ENCODE results near the gene DNAJC8.

DNAJC8 gene

DNA sequence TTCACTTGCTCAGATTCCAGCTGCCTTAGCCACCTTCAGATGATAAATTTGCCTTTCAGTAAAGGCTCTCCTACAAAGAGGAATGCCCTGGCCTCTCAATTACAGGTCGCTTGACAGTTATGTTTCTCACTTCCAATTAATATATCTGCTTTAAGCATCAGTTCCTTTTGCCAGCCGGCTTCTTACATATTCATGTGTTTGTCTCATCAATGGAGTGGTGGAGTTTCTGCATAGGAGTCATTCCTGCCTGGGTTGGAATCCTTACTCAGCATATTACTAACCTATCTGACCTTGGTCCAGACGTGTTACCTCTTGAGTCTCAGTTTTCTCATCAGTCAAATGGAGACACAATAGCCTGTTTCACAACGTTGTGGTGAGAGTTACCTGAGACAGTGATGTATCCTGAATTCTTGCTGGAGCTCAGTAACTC lies 17.1 kb upstream of the DNAJC8 start:
- no peak for DNase-seq (ENCODE audit: low read depth in 2 of 2)

GRCh38 chr1:28249013-28249865 lies 16.4 kb upstream of the DNAJC8 start:
- no peak for DNase-seq (ENCODE audit: low read depth in 2 of 2)

- DNase-seq (ENCODE audit: low read depth in 2 of 2): peak; percentile 63 to 76
Measured at GRCh38 chr1:28248273-28249012, 15.6 kb upstream of the DNAJC8 start.

- no peak for DNase-seq (ENCODE audit: low read depth in 2 of 2)
Measured at GRCh38 chr1:28247612-28248272, 14.9 kb upstream of the DNAJC8 start.

DNA sequence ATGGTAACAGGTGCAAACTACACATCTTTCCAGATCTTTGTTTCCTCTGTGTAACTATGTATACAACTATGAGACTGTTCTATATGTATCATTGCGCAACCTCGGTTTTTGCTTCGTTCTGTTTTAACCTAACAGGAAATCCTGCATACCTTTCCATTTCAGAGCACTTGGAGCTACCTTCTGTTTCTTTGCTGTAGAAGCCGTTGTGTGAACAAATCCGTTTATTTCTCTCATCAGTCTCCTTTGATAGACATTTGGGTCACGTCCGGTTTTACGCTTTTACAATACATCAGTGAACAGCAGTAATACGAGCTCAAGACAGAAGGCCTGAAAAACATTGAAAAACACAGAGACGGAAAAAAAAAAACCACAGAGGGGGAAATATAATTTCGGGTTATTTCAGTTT lies 13.6 kb upstream of the DNAJC8 start:
- DNase-seq (ENCODE audit: low read depth in 2 of 2): no peak

DNA sequence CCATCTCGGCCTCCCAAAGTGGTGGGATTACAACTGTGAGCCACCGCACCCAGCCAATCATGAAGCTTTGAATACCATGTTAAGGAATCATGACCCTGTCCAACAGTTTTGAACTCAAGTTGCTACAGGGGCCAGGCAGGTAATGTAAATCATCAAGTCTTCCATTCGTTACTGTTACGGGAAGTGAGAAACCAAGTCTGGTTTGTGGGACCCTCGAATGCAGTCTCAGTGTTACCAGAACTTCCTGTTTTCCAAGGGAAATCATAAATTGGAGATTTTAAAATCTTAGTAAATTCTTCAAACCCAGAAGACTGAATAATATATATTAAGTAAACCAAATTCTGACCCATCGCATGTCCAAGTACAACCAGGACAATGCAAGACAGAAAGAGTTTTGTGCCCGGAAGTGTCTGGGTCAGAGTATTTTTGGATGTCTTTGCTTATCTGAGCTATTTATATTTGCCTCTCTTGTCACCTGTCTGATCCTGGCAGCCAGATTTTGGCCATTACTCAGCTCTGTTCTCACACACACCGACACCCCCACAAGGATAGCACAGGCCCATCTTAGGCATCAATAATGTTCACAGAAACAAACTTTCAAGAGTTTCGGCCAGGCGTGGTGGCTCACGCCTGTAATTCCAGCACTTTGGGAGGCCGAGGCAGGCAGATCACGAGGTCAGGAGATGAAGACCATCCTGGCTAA lies 11.9 kb upstream of the DNAJC8 start:
- DNase-seq (ENCODE audit: low read depth in 2 of 2): no peak

DNA sequence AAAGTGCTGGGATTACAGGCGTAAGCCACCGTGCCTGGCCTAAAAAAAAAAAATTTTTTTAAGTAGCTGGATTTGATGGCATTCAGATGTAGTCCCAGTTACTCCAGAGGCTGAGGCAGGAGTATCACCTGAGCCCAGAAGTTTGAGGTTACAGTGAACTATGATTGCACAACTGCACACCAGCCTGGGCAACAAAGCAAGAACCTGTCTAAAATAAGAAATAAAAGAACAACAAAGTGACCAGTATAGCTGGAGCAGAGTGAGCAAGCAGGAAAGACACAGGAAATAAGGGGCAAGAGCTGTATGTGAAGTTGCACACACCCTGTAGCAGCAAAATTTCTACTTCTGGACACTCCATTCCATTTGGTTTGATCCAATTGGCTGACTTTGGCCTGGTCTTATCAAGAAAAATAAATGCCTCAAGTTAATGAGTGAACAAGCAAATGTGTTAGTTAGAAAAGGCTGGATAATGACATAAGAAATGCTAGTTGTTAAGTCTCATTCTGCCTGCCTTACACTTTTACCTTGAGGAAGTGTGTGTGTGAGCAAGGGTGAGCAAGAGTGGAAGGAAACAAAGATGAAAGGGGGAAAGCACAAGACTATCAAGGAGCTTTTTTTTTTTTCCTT lies 11.0 kb upstream of the DNAJC8 start:
- DNase-seq (ENCODE audit: low read depth in 2 of 2): no peak

DNA sequence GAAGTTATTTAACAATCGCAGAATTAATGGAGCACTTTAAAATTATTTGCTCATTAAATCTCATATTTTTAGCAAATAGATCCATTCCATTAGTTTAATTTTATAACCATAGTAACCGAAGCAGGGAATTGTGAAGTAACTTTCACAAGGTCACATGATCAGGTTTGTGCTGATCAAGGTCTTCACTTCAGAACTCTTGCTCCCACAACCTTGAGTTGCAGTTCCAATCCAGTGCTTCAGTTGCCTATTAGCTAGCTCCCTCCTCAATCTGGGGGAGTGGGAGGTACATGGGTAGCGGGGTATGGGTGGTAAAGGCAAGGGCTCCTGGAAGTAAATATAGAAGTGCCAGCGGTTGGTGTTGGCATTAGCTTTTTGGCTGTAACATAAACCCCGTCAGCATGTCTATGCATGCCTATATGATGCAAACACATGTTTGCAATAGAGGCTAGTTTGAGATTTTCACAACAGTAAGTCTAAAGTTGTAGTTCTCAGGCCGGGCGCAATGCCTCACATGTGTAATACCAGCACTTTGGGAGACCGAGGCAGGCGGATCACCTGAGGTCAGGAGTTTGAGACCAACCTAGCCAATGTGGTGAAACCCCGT lies 8.9 kb upstream of the DNAJC8 start:
- no peak for DNase-seq (ENCODE audit: low read depth in 2 of 2)

DNA sequence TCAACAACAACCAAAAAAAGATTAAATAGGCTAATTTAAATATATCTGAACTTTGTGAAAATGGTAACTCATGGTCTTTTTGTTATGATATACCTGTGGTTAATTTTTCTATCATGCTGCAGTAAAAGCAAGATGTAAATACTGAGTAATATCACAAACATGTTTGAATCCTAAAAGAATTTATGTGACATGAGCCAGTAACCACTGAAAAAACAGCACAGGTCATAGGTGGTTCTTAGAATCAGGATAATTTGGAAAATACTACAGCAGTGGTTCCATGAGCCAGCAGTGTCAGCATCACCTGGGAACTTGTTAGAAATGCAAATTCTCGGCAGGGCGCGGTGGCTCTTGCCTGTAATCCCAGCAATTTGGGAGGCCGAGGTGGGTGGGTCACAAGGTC lies 7.2 kb upstream of the DNAJC8 start:
- no peak for DNase-seq (ENCODE audit: low read depth in 2 of 2)

DNA sequence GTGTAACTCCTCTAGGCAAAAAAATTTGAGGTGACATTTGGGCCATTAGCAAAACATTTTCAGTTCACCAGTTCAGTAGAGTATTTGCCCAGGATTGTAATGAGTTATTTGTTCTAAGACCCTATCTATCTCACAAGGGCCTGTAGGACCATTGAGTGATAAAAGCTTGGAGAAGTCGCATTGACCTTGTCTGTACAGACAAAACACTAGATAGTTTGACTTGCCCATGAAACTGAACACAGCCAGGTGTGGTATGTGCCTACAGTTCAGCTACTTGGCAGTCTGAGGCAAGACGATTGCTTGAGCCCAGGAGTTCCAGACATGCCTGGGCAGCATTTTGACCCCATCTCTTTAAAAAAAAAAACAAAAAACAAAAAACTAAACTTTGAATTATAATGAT lies 6.2 kb upstream of the DNAJC8 start:
- no peak for DNase-seq (ENCODE audit: low read depth in 2 of 2)

DNA sequence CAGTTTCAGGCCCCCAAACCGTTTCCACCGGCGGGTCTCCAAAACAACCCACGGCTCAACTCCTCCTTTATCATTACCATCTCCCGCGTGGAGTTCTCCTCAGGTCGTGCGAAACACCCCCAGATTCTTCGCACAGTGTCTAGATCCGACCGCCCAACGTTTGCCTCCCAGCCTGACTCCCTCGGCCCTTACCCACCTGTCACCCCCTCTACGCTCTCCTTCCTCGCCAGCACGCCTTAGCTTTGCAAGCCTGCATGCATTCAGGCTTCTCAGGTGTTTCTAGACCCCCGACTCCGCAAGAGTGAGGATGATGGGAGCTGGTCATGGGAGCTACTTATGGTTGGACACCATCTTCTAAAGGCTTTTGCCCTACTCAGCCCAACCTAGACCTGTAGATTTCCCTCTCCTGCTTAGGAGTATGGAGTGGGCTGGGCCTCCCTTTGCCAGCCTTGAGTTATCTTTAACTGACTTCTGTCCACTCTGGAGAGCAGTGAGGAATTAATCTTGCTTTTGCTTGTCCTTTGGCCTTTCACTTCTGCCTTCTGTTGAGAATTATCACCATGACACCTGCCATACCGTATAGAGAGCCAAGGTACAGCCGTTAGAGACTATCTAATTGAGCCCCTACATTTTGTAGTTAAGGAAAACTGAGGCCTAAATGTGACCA lies 4.0 kb upstream of the DNAJC8 start:
- no peak for DNase-seq (ENCODE audit: low read depth in 2 of 2)

DNA sequence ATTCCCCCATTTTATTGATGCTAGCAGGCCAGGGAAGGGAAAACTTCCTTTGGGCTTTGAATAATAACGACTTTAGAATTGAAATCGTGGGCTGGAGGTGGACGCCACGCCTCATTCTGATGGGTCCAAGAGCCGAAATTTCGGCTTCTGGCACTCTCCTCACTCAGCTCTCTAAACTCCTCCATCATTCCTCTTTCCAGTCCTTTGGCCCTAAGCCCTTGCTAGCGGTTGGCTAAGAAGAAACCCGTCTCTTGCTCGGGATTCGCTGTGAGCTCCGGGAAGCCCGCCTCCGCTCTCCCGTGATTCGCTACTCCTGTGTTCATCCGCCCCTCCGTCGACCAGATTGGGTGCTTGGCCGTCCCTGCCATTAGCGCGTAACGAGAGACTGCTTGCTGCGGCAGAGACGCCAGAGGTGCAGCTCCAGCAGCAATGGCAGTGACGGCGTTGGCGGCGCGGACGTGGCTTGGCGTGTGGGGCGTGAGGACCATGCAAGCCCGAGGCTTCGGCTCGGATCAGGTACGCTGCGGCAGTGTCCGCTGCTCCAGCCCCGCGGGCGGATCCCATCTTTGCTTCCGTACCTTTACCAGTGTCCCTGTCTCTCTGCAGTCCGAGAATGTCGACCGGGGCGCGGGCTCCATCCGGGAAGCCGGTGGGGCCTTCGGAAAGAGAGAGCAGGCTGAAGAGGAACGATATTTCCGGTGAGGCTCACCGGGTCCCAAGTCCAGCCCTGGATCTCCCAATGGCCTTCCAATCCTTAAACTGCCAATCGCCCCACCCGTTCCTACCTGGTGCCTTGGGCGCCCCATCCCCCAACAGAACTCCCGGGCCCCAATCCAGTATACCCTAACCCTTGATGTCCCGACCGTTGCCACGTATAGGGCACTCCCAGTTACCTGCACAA lies 3.2 kb upstream of the DNAJC8 start, which contains the start of gene ATP5IF1:
Gene ATP5IF1, plus strand, starts transcription at position 370 of the 901 bp plus-strand sequence. Its CDS starts 60 bp downstream, at position 430.
- DNase-seq (ENCODE audit: low read depth in 2 of 2): peak; percentile 86 to 93

GRCh38 chr1:28233264-28233606 lies 406 bp upstream of the DNAJC8 start:
- no peak for DNase-seq (ENCODE audit: low read depth in 2 of 2)

- no peak for DNase-seq (ENCODE audit: low read depth in 2 of 2)
Measured at GRCh38 chr1:28229996-28230395, 2.8 kb downstream of the DNAJC8 start.

DNA sequence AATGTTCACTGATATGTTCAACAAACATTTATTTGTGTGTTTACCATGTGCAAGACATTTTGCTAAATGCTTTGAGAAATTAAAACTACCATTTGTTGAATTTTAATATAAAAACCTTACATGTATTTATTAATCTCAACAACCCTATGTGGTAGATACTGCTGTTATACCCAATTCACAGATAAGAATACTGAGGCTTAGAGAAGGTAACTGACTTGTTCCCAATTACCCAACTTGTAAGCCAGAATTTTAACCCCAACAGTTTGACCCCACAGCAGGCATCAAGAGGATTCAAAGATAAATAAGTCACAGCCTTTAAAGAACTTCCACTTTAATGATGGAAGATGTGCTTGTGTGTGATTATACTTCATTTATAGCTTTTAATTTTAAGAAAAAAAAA lies 3.7 kb downstream of the DNAJC8 start:
- no peak for DNase-seq (ENCODE audit: low read depth in 2 of 2)

- DNase-seq (ENCODE audit: low read depth in 2 of 2): no peak
Measured at GRCh38 chr1:28213315-28213714, 19.5 kb downstream of the DNAJC8 start.

DNA sequence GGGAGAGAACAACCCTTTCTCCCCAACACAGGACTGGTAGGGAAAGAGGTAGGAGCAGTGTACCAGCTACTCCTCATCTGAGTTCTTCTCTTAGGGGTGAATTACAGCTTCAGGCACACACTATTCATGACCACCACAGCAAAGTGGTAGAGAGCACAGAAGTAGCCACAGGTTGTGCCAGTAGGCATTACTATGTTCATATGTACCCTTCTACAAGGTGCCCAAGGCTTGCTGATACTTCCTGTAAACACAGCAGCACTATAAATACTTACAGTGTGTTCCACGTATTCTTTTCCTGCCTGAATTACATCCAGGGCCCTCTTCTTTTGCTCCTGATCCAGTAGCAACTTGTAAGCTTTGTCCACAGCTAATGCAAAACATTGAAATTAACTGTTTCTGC lies 23.1 kb downstream of the DNAJC8 start:
- DNase-seq (ENCODE audit: low read depth in 2 of 2): no peak

GRCh38 chr1:28208818-28209441 lies 23.9 kb downstream of the DNAJC8 start:
- DNase-seq (ENCODE audit: low read depth in 2 of 2): peak; percentile 33 to 35

DNA sequence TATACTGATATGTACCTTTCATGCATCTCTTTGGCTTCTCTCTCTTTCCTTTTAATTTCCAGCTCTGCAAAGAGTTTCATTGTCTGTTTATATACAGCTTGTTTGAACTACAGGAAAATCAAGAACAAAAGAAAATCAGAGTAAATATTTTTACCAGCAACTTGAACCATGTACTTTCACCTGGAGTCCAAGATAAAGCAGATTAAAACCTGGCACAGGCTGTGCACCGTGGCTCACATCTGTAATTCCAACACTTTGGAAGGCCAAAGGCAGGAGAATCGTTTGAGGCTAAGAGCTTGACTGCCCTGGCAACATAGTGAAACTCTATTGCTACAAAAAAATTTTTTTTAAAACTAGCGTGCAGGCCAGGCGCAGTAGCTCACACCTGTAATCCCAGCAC lies 27.6 kb downstream of the DNAJC8 start:
- DNase-seq (ENCODE audit: low read depth in 2 of 2): no peak
